Tibial artery (tissue), 4 donors: Measurements from ENCODE around the gene CFAP61.
A peak's percentile ranks its signal among the peaks of the same experiment; 100 is the strongest.

Experiments used
- DNase-seq, 2 donors: peaks; one replicate each; pipeline ENCODE4 v3.0.0-alpha.2; 2019
- H3K27ac ChIP-seq, 2 donors: fragments of 200-600 bp; sonication (generic) in 1 of 2; 1 replicate in 1 of 2; 2 replicates in 1 of 2; pipeline ENCODE4 v1.5.1; 2018 to 2019; ENCODE audit warnings: mild to moderate bottlenecking in 1 of 2
- H3K27me3 ChIP-seq, 2 donors: fragments of 200-600 bp; sonication (generic) in 1 of 2; one replicate each; pipeline versions ENCODE4 v1.5.1 to v1.6.0; 2016 to 2019
- H3K36me3 ChIP-seq, 3 donors: fragments of 200-600 bp; sonication (generic) in 2 of 3; one replicate each; pipeline ENCODE4 v1.5.1; 2016 to 2019; ENCODE audit warnings: mild to moderate bottlenecking in 2 of 3
- H3K4me1 ChIP-seq, 4 donors: fragments of 200-600 bp; sonication (generic) in 2 of 4; 1 replicate in 3 of 4; 2 replicates in 1 of 4; pipeline ENCODE4 v1.5.1; 2016 to 2019
- H3K4me3 ChIP-seq, 2 donors: fragments of 200-600 bp; sonication (generic) in 1 of 2; 1 replicate in 1 of 2; 2 replicates in 1 of 2; pipeline ENCODE4 v1.5.1; 2018 to 2019; ENCODE audit warnings: mild to moderate bottlenecking in 2 of 2
- H3K9me3 ChIP-seq, 3 donors: fragments of 200-600 bp; sonication (generic) in 1 of 3; one replicate each; pipeline ENCODE4 v1.5.1; 2016 to 2019
- CTCF ChIP-seq, 2 experiments: fragments of 200-600 bp in 1 of 2; fragments of 450-650 bp in 1 of 2; IDR thresholded peaks; one replicate each; pipeline ENCODE4 v1.5.1; 2017 to 2019; ENCODE audit warnings: antibody characterized with exemption in 2 of 2, mild to moderate bottlenecking in 1 of 2, moderate library complexity in 1 of 2
- intact Hi-C: fragments of 100-400 bp; cut with DNase I; formaldehyde crosslinking; loops from one replicate; pipeline ENCODE4 v1.15.0; 2023; ENCODE audit warnings: low total_unique reads

The CFAP61 gene

GRCh38 chr20:20078041-20078440 lies 25.7 kb downstream of the CFAP61 start:
- Histone ChIP-seq H3K27ac (no peak overlapping the region), H3K4me3 (no peak overlapping the region), H3K36me3 (no peaks in the 10 kb centered on the region), H3K9me3 (no peaks in the 10 kb centered on the region), H3K4me1 (no peaks in the 10 kb centered on the region), H3K27me3 (no peaks in the 10 kb centered on the region)
- no peak for DNase-seq
- intact Hi-C loops: loop anchor here (10.0 kb wide), 1 partner anchor 167 kb away; no protein-coding TSS in a partner anchor
- TF ChIP-seq CTCF (IDR thresholded peaks at IDR 0.05): no peak

GRCh38 chr20:20079102-20079784 lies 26.9 kb downstream of the CFAP61 start:
- DNase-seq: no peak
- H3K9me3 ChIP-seq: no peaks in the 10 kb centered on the region
- H3K36me3 ChIP-seq: no peaks in the 10 kb centered on the region
- H3K27me3 ChIP-seq: no peaks in the 10 kb centered on the region
- H3K4me3 ChIP-seq: no peak overlapping the region
- H3K4me1 ChIP-seq: peaks cover 0 to 5% (median 4%) of the 10 kb centered on the region in 4 donors
- no peak for TF ChIP-seq CTCF (IDR thresholded peaks at IDR 0.05)
- intact Hi-C loops: loop anchor here (10.0 kb wide), 1 partner anchor 166 kb away; no protein-coding TSS in a partner anchor
- no peak overlapping the region for H3K27ac ChIP-seq

GRCh38 chr20:20083807-20084206 lies 31.5 kb downstream of the CFAP61 start:
- Histone ChIP-seq H3K9me3 (no peaks in the 10 kb centered on the region), H3K27ac (peak overlapping the region in 1 of 2 donors; percentile 76), H3K4me3 (no peak overlapping the region), H3K27me3 (no peaks in the 10 kb centered on the region), H3K4me1 (peaks cover 0 to 35% (median 16%) of the 10 kb centered on the region in 4 donors), H3K36me3 (no peaks in the 10 kb centered on the region)
- intact Hi-C loops: no loop called here
- DNase-seq: no peak
- peak; percentile 37 to 66 for TF ChIP-seq CTCF (IDR thresholded peaks at IDR 0.05)

- no peaks in the 10 kb centered on the region for H3K9me3 ChIP-seq
- no peak overlapping the region for H3K4me3 ChIP-seq
- peaks cover 0 to 40% (median 17%) of the 10 kb centered on the region in 4 donors for H3K4me1 ChIP-seq
- no peaks in the 10 kb centered on the region for H3K36me3 ChIP-seq
- no peaks in the 10 kb centered on the region for H3K27me3 ChIP-seq
- intact Hi-C loops: no loop called here
- H3K27ac ChIP-seq: peak overlapping the region; percentile 46 to 76
- no peak for TF ChIP-seq CTCF (IDR thresholded peaks at IDR 0.05)
- DNase-seq: no peak
Measured at GRCh38 chr20:20084296-20084752, 32.0 kb downstream of the CFAP61 start.

- peak in 1 of 2 experiments; percentile 23 for TF ChIP-seq CTCF (IDR thresholded peaks at IDR 0.05)
- DNase-seq: peak; percentile 68 to 80
- no peaks in the 10 kb centered on the region for H3K27me3 ChIP-seq
- H3K4me3 ChIP-seq: no peak overlapping the region
- no peaks in the 10 kb centered on the region for H3K36me3 ChIP-seq
- peaks cover 0 to 44% (median 18%) of the 10 kb centered on the region in 4 donors for H3K4me1 ChIP-seq
- no peaks in the 10 kb centered on the region for H3K9me3 ChIP-seq
- peak overlapping the region; percentile 46 to 76 for H3K27ac ChIP-seq
- intact Hi-C loops: no loop called here
Measured at GRCh38 chr20:20085071-20085470, 32.7 kb downstream of the CFAP61 start.
